Activated T-helper 9 cell treated with anti-CD3 and anti-CD28 coated beads, Interleukin-2, amount 50 U/mL, for 16 hours (primary cell): Measurements from ENCODE around the gene DBNDD2.

Source experiments
- DNase-seq: peaks from one replicate; pipeline ENCODE4 v3.0.0-alpha.2; 2020; ENCODE audit warnings: low read depth

DBNDD2 gene, protein sequence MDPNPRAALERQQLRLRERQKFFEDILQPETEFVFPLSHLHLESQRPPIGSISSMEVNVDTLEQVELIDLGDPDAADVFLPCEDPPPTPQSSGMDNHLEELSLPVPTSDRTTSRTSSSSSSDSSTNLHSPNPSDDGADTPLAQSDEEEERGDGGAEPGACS

GRCh38 chr20:45407783-45408645, at the start of gene DBNDD2:
TSS of gene DBNDD2 (plus strand) at chr20:45408289. CDS start at chr20:45408468, 179 bp downstream.
- DNase-seq = no peak

GRCh38 chr20:45359069-45359405, 49.1 kb upstream of the DBNDD2 start:
- no peak for DNase-seq

GRCh38 chr20:45359406-45360148, 48.5 kb upstream of the DBNDD2 start:
- DNase-seq = no peak

DNA sequence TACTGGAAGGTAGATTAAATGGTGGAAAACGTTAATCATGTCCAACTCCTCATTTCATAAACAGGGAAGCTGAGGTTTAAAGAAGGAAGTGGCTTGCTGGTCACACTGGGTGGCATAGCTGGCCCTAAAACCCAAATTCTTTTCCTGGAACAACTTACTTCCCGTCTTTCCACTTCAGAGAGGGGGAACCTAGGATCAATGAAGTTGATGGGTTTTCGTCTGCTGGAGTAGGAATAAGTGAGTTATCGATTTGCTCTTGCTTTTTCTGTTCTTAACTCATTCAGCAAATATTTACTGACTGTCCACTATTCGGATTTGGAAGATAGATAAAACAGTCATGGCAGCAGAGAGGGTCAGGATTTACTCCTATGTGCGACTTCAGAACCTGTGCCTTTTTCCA, 46.3 kb upstream of the DBNDD2 start:
- DNase-seq = no peak

- DNase-seq = peak; percentile 97
Observed at GRCh38 chr20:45362804-45363610, 45.1 kb upstream of the DBNDD2 start, which contains the start of gene SYS1. TSS of gene SYS1 (plus strand) at chr20:45363156. CDS start at chr20:45363532, 376 bp downstream.

DNA sequence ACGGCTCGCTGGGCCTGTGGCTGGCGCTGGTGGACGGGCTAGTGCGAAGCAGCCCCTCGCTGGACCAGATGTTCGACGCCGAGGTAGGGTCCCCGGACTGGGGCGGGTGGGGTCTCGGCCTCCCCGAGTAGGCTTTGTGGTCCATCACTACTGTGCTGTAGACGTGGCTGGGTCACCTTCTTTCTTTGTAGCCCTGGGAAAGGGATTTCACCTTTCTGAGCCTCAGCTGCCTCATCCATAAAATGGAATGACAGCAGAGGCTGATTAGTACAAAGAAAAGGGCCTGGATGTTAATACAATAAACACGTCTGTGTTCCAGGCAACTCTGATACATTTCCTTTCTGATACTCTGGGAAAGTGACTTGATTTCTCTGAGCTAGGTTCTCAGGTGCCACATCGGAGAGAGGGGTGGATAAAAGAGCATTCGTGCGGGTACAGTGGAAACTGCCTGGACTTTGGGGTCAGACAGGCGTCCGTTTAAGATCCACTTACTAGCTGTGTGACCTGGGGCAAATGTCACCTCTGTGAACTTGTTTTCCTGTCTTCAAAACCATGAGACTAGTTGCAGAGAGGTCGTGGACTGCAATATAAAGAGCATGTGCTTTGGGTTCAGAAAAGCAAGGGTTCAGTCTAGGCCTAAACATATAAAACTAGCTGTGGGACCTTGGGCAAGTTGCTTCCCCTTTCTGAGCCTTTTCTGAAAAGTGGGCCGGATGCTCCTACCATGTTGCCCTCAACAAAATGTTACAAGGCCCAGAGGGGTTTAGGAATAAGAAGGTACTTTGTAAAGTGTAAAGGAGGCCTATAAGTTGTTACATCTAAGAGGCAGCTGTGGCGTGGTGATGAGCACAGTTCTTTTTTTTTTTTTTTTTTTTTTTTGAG, 44.2 kb upstream of the DBNDD2 start:
- DNase-seq = no peak

DNA sequence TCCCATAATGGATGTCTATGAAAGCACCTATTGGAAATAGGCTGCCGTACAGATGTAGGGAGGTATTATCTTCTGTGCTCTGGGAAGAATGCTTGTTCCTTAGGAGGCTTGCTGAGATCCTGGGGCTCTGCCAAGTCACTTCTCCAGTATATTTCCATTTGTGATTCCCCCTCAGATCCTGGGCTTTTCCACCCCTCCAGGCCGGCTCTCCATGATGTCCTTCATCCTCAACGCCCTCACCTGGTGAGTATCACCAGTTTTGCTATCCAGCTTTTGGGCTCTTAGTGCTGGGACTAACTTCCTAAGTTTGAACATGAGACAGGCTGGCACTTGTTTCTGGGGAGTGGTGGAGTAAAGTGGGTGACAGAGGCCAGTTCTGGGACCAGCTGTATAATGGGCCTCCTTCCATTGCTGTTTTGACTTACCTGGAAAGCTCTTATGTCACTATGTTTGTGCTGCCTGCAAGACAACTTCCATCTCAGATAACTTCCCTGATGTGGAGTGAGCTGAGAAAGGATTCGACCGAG, 42.6 kb upstream of the DBNDD2 start:
- no peak for DNase-seq

- DNase-seq = no peak
Observed at GRCh38 chr20:45366192-45366591, 41.9 kb upstream of the DBNDD2 start.

- DNase-seq = no peak
Observed at GRCh38 chr20:45366631-45367030, 41.5 kb upstream of the DBNDD2 start.

DNA sequence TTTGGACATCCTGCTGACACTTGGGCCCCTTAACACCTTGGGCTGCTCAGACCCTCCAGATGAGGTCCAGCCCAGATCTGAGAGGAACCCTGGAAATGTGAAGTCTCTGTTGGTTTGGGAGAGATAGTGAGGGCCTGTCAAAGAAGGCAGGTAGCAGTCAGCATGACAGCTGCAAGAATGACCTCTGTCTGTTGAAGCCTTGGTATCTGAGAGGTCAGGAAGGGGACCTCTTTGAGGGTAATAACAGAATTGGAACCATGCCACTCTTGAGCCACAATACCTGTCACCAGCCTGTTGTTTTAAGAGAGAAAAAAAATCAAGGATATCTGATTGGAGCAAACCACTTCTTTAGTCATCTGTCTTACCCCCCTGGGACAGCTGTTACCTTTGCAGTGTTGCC, 41.0 kb upstream of the DBNDD2 start:
- DNase-seq = no peak

DNA sequence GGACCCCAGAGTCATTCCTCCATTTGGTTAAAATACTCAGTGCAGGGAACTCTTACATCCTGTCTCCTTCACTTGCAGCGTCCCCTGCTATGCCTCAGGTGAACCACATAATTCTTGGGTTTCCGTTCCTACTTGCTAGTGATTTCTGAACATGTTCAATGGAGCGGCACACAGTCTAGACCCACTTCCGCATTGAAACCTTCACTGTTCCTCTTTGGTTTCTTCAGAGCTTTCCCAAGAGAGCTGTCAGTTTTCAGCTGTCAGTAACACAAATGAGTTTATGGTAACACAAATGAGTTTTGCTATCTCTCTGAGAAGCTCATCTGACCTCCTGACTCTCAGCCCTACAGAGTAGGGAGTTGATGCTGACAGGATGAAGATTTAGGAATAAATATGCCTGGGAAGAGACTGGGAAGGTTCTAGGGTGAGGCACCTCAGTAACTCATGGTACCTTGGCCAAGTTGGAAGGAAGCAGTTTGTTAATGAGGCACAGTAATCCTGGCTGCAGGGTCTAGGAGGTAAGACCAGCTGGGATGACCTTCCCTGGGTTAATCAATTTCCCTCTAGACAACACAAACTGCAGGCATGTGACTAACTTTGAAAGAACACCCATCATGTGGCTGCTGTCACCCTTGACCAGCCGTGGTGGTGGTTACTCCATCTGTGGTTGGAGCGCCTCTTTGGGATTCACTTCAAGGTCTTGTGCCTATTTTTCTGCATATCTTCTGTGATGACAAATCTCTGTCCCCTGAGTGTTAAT, 39.7 kb upstream of the DBNDD2 start:
- DNase-seq = no peak

DNA sequence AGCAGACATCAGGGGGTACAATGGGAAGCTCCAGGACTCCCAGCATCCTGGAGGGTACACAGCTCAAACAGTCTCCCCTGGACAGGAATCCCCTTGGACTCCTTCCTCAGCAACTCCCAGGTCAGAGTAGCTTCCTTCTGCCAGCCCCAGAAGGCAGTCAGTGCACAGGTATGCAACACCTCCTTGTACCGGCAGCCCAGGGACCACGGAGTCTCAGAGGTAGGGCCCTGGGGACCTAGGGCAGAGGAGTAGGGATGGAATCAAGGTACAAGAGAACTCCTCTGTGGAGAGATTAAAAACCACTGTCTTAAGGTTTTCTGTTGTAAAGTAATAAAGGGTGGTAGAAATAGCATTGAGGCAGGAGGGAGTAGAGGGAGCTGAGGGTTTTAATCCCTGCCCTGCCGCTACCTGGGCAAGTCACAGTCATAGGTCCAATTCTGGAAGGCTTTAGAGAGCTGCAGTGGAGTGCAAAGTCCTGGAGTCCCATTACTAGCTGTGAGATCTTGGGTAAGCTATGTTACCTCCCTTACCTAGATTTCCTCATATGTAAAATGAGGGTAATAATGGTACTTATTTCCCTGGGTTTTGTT, 37.4 kb upstream of the DBNDD2 start:
- no peak for DNase-seq

DNA sequence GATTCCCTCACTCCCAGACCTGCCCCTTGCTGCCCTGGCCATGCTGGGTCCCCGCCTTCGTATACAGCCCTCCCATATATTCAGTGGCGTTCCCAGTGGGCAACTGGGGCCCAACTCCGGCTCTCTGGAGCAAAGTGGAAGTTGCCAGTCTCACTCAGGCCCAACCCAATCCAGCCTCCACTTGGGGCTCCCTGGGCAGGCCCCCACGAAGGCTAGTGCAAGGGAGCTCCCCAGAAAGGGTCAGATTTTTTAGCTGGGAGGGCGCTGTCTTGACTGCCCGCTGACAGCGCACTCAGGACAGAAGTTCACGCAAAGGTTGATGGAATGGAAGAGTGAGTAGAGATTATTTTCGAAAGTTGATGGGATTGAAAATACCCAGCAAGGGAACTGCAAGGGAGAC, 35.8 kb upstream of the DBNDD2 start:
- no peak for DNase-seq

- no peak for DNase-seq
Observed at GRCh38 chr20:45372646-45373352, 35.3 kb upstream of the DBNDD2 start.

DNA sequence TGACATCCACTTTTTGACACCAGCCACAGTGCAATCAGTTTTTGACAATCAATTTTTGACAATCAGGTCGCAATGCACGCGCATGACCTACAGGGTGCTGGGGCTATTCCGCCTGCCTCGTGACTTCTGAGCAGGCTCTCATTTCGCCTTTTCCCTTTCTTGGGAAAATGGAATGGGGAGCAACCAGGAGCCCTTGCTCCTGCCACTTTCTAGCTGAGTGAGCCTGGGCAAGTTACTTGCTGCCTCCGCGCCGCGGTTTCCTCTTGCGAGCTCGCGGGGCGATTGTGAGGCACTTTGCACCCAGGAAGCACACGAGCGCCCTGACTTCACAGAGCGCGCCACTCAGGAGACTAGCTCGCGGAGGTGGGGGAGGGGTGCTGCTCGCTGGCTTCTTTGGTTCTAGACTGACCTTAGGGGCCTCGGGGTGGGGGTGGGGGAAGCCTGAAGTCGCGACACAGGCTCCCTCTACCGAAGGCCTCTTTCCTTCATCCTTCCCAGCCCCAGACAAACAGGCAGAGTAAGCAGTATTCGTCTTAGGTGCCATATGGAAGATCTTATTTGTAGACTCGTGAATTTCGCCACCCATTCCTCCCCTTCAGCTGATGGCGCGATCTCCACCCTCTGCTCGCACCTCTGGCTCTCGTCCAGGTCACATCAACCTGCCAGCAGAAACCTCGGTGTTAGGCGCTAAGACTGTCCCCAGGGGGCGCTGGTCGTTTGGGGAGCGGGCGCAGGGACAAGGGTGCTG, 34.6 kb upstream of the DBNDD2 start:
- peak; percentile 85 for DNase-seq

DNA sequence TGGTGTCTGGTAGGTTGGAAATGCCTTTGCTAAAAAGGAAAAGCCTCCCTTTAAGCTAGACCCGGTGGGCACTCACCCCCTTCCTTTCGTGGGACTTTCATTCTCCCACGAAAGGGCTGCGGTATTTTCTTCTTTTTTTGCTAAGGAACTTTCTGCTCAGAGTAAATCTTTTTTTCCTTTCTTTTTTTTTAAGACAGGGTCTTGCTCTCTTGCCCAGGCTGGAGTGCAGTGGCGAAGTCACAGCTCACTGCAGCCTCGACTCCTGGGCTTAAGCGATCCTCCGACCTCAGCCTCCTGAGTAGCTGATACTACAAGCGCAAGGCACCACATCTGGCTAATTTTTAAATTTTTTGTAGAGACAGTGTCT, 34.0 kb upstream of the DBNDD2 start:
- no peak for DNase-seq

DNA sequence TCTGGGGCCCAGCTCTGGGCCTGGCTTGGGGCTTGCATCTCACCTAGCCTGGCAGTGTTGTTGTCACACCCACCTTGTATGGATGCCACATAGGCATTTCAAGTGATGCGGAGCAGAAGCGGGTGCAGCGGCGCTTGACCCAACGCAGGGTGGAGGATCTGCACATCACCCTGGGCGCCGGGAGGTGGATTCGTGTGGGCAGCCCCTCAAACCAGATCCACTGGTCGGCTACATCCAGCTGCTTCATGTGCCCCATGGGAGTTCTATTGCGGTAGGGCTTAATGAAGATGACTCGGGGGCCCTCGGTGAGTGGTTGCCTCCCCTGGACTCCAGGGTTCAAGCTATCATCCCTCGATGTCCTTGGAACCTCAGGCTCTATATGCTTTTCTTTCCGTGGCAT, 33.1 kb upstream of the DBNDD2 start:
- no peak for DNase-seq

DNA sequence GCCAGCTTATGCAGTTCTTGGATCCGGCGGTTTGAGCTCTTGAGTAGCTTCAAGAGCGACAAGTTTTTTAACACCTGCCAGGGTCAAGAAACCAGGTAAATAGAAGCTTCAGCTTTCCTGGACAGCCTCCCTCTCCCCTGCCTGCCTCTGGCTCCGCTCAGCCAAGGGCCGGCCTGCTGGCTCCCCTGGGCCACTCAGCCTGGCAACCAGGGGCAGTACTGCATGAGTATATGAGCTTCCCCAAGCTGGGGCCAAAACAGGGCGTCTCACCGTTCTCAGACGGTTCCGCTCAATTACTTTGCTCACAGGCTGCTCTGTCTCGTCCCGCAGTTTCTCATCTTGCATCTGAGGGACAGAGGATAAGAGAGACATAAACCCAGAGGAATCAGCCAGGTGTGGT, 30.8 kb upstream of the DBNDD2 start:
- no peak for DNase-seq
